Heart left ventricle (tissue), 13 donors: Measurements from ENCODE around the gene SNX21.
"Not testable (repeated sequence)": the region's sequence is repeated elsewhere in the genome, so short reads cannot be mapped to it uniquely, and the experiment has no call there.

Experiments used
- CTCF ChIP-seq, 12 donors: fragments of 200-600 bp; sonication (generic) in 4 of 12; IDR thresholded peaks; one replicate each; pipeline versions ENCODE4 v1.5.0 to v1.8.0; 2018 to 2022; ENCODE audit warnings: antibody characterized with exemption in 12 of 12, mild to moderate bottlenecking in 5 of 12
- POLR2A ChIP-seq, 2 donors: fragments of 450-650 bp; IDR thresholded peaks; one replicate each; pipeline ENCODE4 v1.6.1; 2017; ENCODE audit warnings: antibody characterized with exemption in 2 of 2, mild to moderate bottlenecking in 2 of 2, moderate library complexity in 2 of 2
- donor health status: ischemic (EF 13 %, LVEDD 7.1; RV severe dilation, severe dysfunction).
- donor health status: DM: no; HTN: yes; CAD: no.
- donor health status: DM: no; HTN: no; CAD: no.
- donor health status: ischemic (EF 25% LVEDD 6.9; RV normal size, moderate dysfunction).
- donor health status: ischemic (EF 25% LVEDD 5.7; RV mildly dilated, moderate dysfunction).
- donor health status: ischemic (EF 35%, LVEDD 5.7; RV mildly dilated, moderate dysfunction).
- donor health status: nonischemic (EF 11% LVEDD 7.7; RV severe dilation, severe dysfunction).
- donor health status: DM: yes; HTN: yes; CAD: no.
- donor health status: PGD.
- donor health status: ischemic (EF 29% LVEDD 5.4; RV normal size, mild dysfunction).
- donor health status: nonischemic (EF 23%, LVEDD 6.1; RV moderate dilation, normal function).

DNA sequence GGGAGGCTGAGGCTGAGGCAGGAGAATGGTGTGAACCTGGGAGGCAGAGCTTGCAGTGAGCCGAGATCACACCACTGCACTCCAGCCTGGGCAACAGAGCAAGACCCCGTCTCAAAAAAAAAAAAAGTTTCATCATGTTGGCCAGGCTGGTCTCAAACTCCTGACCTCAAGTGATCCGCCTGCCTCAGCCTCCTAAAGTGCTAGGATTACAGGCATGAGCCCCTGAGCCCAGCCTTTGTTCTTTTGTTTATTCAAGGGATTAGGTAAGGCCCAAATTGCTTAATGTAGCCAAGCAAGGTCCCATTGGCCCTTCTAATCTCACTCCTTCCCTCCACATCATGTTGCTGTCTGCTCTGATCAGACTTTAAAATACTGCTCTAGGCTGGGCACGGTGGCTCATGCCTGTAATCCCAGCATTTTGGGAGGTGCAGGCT, 3.9 kb upstream of the SNX21 start:
- TF ChIP-seq POLR2A, CTCF (IDR thresholded peaks at IDR 0.05): not testable (repeated sequence)
